Right hindlimb (tissue), 1 donor: ENCODE results near the gene DGAT2.
"Not testable (repeated sequence)": the region's sequence is repeated elsewhere in the genome, so short reads cannot be mapped to it uniquely, and the experiment has no call there.

Experiments
- DNase-seq: peaks from one replicate; pipeline ENCODE4 v3.0.0-alpha.2; 2018

DGAT2 gene, protein sequence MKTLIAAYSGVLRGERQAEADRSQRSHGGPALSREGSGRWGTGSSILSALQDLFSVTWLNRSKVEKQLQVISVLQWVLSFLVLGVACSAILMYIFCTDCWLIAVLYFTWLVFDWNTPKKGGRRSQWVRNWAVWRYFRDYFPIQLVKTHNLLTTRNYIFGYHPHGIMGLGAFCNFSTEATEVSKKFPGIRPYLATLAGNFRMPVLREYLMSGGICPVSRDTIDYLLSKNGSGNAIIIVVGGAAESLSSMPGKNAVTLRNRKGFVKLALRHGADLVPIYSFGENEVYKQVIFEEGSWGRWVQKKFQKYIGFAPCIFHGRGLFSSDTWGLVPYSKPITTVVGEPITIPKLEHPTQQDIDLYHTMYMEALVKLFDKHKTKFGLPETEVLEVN

GRCh38 chr11:75768112-75768908 lies at the start of gene DGAT2:
DGAT2 (plus strand) TSS chr11:75768778; CDS start chr11:75768992, 214 bp downstream.
- DNase-seq, result peak; percentile 80

DNA sequence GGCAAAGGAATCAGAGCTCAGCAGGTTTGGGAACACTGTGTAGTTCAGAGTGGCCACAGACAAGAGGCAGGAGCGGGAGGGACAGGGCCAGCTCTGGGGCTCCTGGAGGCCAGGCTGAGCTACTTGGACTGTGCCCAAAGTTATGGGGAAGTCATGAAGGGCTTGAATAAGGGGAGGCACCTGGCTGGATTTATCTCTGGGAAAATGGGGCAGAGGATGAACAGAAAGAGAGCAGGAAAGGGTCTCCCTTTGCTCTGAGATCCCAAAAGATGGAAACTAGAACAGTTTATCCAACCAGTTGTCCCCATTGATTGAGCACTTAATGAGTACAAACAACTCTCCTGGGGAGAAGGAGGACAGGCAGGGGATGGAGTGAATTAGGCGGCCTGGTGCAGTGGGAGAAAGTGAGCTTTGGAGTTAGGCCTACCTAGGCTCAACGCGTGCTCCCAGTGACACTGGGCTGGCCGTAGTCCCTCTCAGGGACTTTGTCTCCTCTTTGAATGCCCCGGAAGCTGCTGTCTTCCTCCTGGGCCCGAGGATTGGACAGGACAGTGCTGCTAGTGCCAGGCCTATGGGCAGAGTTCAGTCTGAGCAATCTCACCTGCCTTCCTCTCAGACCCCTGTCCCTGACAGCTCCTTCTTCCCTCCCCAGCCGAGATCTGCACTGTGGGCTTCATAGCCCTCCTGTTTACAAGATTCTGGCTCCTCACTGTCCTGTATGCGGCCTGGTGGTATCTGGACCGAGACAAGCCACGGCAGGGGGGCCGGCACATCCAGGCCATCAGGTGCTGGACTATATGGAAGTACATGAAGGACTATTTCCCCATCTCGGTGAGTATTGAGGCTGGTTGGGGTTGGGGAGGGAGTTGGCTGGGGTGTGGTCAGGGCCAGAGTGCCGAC lies 49.0 kb upstream of the DGAT2 start:
- DNase-seq, result no peak

- no peak for DNase-seq
These were observed 47.9 kb upstream of the DGAT2 start for GRCh38 chr11:75720639-75721038.

DNA sequence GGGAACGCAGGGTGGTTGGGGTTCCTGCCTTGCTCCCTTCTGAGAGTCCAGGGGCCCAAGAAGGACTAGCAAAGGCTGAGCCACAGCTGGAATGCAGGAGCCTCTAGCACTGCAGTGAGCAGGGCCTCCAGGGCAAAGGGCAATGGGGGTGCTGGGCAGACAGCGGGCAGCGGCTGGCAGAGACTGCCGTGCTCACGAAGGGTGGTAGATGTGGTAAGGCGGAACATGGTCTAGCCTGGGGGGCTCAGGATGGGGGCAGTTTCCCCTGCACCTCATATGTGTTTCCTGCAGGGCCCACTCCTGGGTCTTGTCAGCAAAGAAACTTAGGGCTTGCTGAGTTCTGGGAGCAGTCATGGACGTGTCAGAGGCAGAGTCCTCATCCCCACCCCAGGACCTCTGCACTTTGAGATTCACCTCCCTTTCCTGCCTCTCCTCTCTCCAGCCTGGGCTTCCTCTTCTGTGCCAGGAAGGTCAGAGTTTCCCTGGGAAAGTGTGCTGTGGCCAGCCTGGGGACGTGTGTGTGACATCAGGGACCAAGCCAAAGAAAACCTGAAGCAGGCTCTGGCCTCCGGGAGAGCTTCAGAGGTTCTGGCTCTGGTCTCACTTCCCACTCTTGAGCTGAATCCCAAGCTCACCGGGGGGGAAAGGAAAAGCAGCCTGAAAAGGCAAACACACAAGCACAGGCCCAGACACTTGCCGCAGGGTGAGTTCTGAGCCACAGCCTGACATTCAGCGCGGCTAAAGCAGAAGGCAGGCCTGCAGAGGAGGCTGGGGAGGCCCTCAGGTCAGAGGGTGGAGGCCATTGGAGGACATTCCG lies 46.5 kb upstream of the DGAT2 start:
- DNase-seq, result no peak

DNA sequence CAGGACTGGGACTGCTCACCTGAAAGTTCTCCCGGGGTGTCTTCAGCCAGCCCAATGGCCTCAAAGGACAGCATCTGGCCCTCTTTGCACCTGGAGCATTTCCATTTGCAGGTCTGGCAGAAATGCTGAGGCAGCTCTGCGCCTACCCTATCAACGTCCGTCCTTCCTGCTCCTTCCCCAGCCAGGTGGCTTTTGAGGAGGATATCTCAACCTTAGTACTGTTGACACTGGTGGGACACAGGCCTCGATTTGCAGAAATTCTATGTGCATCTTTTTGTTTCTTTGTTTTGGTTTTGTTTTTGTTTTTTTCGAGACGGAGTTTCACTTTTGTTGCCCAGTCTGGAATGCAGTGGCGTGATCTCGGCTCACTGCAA lies 45.9 kb upstream of the DGAT2 start:
- no peak for DNase-seq

- no peak for DNase-seq
These were observed 42.8 kb upstream of the DGAT2 start for GRCh38 chr11:75725547-75726320.

DNA sequence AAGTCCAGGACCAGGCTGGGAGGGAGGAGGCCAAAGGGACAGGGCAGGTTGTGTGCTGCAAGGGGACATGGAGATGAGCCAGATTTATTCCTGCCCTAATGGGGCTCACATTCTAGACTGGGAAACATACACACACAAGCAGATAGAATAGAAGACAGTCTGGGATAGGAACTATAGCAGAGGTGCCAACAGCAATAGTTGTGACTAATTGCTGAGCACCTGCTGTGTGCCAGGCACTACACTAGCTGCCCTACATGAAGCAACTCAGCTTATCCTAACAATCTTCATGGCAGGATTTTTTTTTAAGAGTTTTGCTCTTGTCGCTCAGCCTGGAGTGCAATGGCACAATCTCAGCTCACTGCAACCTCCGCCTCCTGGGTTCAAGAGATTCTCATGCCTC lies 39.6 kb upstream of the DGAT2 start:
- DNase-seq, result no peak

DNA sequence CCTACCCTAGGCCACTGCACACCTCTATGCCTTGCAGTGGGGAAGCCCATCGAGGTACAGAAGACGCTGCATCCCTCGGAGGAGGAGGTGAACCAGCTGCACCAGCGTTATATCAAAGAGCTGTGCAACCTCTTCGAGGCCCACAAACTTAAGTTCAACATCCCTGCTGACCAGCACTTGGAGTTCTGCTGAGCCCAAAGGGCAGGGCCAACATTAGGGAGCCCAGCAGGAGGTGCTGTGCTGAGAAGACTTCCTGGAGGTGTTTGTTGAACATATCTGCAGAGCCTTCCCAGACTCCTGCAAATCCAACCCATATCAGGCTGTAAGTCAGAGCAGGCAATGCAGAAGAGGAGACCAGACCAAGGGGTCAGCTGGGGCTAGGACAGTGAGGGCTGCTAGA lies 37.5 kb upstream of the DGAT2 start:
- DNase-seq, result no peak

DNA sequence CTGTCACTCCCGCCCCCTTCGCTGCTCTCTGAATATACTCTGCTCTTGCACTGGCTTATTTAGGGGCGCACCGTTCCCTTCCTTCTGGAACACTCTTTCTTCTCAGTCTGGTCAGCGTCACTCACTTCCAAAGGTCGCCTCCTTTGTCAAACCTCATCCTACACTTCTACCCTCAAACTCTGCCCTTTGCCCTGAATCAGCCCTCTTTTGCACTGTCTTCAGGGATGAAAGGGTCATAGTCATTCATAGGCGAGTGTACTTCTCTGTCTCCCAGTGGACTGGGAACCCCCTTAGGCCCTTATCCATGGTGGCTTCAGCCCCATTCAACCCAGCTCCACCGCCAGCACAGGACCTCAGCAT lies 35.5 kb upstream of the DGAT2 start:
- DNase-seq, result no peak

DNA sequence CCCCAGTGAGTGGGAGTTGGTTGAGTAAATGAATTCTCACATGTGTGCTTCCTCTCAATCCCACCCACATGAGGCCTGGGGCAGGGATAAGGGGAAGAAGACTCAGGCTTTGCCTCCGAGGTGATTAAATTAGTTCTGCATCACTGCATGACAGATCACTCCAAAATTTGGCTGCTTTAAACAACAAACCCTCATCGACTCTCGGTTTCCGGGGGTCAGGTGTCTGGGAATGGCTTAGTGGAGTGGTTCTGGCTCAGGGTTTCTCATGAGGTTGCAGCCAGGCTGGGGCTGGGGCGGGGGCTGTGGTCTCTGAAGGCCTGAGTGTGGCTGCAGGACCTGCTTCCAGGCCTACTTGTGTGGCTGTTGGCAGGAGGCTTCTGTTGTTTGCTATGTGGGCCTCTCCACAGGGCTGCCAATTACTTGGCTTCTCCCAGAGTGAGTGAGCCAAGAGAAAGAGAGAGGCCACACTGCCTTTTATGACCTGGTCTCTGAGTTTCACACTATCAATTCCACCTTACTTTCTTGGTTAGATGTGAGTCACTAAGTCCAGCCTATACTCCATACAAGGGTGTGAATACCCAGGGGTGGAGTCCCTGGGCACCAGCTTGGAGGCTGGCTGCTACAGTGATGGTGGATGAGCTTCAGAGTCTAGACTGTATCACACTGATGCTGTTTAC lies 35.0 kb upstream of the DGAT2 start:
- peak; percentile 47 for DNase-seq

GRCh38 chr11:75734491-75735180 lies 33.9 kb upstream of the DGAT2 start:
- no peak for DNase-seq

DNA sequence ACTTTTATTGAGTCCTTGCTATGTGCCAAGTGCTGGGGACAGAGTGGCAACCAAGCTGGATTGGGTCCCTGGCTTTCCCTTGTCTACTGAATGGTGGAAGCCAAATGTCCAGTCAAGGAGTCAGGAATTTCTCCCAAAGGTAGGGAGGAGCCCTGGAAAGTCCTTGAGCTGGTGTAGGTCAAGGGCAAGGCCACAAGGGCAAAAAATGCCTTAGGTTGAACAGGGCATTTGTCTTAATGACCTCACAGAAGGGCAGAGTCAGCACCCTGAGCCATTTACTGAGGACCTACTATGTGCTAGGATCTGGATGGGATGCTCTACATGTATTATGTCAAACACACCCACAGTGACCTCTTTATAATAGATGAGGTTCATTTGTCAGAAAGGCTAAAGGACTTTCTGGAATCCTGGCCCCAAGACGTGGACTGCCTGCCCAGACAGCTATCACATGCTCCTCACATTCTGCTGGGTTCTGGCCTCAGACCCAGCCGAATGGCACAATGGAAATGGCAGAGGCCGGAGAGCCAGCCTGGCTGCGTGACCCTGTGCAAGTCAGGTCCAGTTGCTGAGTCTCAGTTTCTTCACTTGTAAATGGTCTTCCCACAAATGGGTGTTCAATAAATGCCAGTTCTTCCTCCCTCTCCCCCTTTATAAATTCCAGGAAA lies 33.3 kb upstream of the DGAT2 start:
- no peak for DNase-seq

DNA sequence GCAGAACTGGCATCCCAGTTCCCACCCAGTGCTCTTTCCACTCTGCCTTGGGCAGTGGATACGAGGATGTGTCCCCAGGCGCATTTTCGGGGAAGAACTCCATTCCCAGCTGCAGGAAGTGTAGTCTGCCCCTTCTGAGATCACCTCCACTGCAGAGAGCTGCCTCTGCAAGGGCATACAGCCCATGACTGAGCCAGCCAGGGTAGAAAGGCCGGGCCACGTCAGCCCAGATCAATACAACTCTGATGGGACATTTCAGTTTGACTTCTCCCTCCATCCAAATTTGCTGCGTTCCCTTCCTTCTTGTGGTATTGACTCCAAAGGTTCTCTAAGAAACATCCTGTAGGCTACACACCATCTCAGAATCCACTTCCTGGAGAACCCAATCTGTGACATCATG lies 31.3 kb upstream of the DGAT2 start:
- DNase-seq, result no peak

- no peak for DNase-seq
These were observed 27.9 kb upstream of the DGAT2 start for GRCh38 chr11:75740681-75741080.

DNA sequence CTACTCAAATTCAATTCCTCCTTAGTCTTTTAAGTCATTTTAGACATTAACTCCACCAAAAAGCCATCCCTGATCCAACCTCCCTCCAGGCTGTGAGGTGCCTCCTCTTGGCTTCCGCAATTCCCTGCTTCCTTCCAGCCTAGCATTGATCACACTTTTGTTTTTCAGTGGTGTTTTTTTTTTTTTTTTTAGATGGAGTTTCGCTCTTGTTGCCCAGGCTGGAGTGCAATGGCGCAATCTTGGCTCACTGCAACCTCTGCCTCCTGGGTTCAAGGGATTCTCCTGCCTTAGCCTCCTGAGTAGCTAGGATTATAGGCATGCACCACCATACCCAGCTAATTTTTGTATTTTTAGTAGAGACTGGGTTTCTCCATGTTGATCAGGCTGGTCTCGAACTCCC lies 25.4 kb upstream of the DGAT2 start:
- DNase-seq, result not testable (repeated sequence)

DNA sequence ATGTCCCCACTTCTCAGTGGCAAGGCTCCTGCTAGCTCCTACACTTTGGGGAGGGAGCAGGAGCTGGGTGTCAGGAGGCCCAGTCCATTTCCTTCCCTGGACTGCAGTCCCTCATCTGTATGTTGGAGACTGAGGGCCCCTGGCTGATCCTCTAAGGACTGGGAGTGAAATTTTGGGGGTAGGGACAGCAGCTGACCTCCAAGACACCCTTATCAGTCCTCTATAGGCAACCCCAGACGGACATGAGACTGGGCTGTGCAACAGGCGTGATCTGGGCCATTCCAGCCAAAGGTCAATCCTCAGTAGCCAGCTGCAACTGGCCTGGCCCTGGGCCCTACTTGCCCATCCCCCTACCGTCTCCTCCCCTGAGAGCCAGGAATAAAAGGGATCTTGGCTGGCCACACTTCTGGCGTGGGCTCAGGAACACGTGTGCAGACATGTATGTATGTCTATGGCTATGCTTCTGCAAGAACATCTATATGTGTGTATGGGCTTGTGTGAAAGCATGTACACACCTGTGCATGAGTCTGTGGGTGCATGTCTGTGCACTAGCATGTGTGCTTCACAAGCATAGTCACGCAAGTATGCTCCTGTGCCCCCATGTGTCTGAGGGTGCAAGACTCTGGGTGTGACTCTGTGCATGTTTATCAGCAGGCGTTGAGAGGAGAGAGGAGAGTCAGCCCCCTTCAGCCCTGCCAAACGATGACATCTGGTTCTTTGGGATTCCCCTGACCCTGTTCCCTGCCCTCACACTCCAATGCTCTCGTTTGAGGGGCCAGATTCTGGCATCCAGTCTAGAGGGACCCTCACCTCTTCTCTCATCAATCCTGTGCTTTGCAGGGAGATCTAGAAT lies 24.6 kb upstream of the DGAT2 start:
- DNase-seq, result no peak

DNA sequence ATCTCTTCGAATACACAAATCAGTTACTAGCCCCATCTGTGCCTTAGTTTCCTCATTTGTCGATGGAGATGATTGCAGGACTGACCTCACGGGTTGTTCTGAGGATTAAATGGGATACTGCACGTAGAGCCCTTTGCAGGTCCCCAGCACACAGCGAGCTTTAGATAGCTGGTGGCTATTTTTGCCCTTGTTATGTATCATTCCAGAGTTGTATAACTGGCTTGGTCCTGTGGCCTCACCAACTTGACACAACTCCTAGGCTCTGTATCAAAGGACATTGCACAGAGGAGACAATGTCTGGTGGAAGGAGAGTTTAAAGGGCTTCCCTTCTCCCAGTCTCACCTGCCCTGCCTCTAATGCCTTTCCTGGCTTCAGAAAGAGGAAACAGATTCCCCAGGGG lies 22.8 kb upstream of the DGAT2 start:
- no peak for DNase-seq

DNA sequence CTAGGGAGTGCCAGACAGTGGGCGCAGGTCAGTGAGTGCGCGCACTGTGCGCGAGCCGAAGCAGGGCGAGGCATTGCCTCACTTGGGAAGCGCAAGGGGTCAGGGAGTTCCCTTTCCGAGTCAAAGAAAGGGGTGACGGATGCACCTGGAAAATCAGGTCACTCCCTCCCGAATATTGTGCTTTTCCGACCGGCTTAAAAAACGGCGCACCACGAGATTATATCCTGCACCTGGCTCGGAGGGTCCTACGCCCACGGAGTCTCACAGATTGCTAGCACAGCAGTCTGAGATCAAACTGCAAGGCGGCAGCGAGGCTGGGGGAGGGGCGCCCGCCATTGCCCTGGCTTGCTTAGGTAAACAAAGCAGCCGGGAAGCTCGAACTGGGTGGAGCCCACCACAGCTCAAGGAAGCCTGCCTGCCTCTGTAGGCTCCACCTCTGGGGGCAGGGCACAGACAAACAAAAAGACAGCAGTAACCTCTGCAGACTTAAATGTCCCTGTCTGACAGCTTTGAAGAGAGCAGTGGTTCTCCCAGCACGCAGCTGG lies 19.8 kb upstream of the DGAT2 start:
- DNase-seq, result not testable (repeated sequence)
